GM12873 (cell line): ENCODE results near the gene NLRC5.

Experiments used
- CTCF ChIP-seq: IDR thresholded peaks from 2 replicates; pipeline ENCODE4 v1.5.1; 2012; ENCODE audit warnings: low read depth, mild to moderate bottlenecking, moderate library complexity, low read length, control low read depth; ENCODE audit not compliant: insufficient read depth; ENCODE audit errors: missing control alignments

NLRC5 gene

GRCh38 chr16:56986361-56986760, 3.0 kb upstream of the NLRC5 start:
- no peak for TF ChIP-seq CTCF

GRCh38 chr16:56987692-56988091, 1.7 kb upstream of the NLRC5 start:
- TF ChIP-seq CTCF, result no peak

GRCh38 chr16:56988161-56988947, 1.0 kb upstream of the NLRC5 start:
- TF ChIP-seq CTCF, result no peak

- no peak for TF ChIP-seq CTCF
Observed at GRCh38 chr16:56989988-56990387, 631 bp downstream of the NLRC5 start.

- no peak for TF ChIP-seq CTCF
Observed at GRCh38 chr16:56990407-56991286, 1.3 kb downstream of the NLRC5 start.

GRCh38 chr16:56993204-56993603, 3.8 kb downstream of the NLRC5 start:
- no peak for TF ChIP-seq CTCF

GRCh38 chr16:56994311-56994710, 5.0 kb downstream of the NLRC5 start:
- TF ChIP-seq CTCF, result no peak
